HG02840 (cell line): ENCODE data around the gene ZNF28.
"Not testable (repeated sequence)": the region's sequence is repeated elsewhere in the genome, so short reads cannot be mapped to it uniquely, and the experiment has no call there.

Experiments
- ATAC-seq: cut with Tn5 transposase; IDR thresholded peaks from one replicate; pipeline ENCODE4 v1.9.1; 2021; ENCODE audit warnings: mild to moderate bottlenecking, moderate library complexity, moderate number of reproducible peaks; ENCODE audit not compliant: unreplicated experiment, low FRiP score

ZNF28 gene

GRCh38 chr19:52821204-52821960 lies at the start of gene ZNF28:
TSS of gene ZNF28 (minus strand) at chr19:52821633. CDS start at chr19:52817958, 3,675 bp downstream.
- peak; percentile 93 for ATAC-seq

GRCh38 chr19:52868031-52868430 lies 46.6 kb upstream of the ZNF28 start:
- ATAC-seq: not testable (repeated sequence)

- ATAC-seq: peak; percentile 94
Measured at GRCh38 chr19:52857378-52858191, 36.2 kb upstream of the ZNF28 start, which contains the start of gene ZNF468. TSS of gene ZNF468 (minus strand) at chr19:52857619. CDS start at chr19:52854272, 3,347 bp downstream.

GRCh38 chr19:52856540-52857377 lies 35.3 kb upstream of the ZNF28 start:
- ATAC-seq: not testable (repeated sequence)

- ATAC-seq: not testable (repeated sequence)
Measured at GRCh38 chr19:52847352-52847751, 25.9 kb upstream of the ZNF28 start.

GRCh38 chr19:52840825-52841465 lies 19.5 kb upstream of the ZNF28 start:
- ATAC-seq: not testable (repeated sequence)

GRCh38 chr19:52834289-52834688 lies 12.9 kb upstream of the ZNF28 start:
- not testable (repeated sequence) for ATAC-seq

- not testable (repeated sequence) for ATAC-seq
Measured at GRCh38 chr19:52833541-52833940, 12.1 kb upstream of the ZNF28 start.

- not testable (repeated sequence) for ATAC-seq
Measured at GRCh38 chr19:52829866-52830265, 8.4 kb upstream of the ZNF28 start.

GRCh38 chr19:52825765-52826164 lies 4.3 kb upstream of the ZNF28 start:
- ATAC-seq: no peak

- no peak for ATAC-seq
Measured at GRCh38 chr19:52823676-52824075, 2.2 kb upstream of the ZNF28 start.

GRCh38 chr19:52820472-52821203 lies 795 bp downstream of the ZNF28 start:
- ATAC-seq: peak; percentile 25

- ATAC-seq: no peak
Measured at GRCh38 chr19:52809801-52810200, 11.6 kb downstream of the ZNF28 start.

- not testable (repeated sequence) for ATAC-seq
Measured at GRCh38 chr19:52799950-52800640, 21.3 kb downstream of the ZNF28 start.

- no peak for ATAC-seq
Measured at GRCh38 chr19:52789440-52789839, 32.0 kb downstream of the ZNF28 start.

GRCh38 chr19:52786464-52787354 lies 34.7 kb downstream of the ZNF28 start, which contains the start of gene ZNF600:
TSS of gene ZNF600 (minus strand) at chr19:52786791. CDS start at chr19:52778888, 7,903 bp downstream.
- peak; percentile 84 for ATAC-seq

GRCh38 chr19:52786078-52786463 lies 35.4 kb downstream of the ZNF28 start:
- peak; percentile 25 for ATAC-seq

- no peak for ATAC-seq
Measured at GRCh38 chr19:52785506-52785905, 35.9 kb downstream of the ZNF28 start.
